Right lung (tissue), 5 donors: ENCODE results near the gene ACAA2. TPM values are rescaled to one million over a fixed set of nuclear protein-coding genes. Genes with fewer than 3 reads are reported as not detected.
A peak's percentile ranks its signal among the peaks of the same experiment; 100 is the strongest.
"Not testable (repeated sequence)": the region's sequence is repeated elsewhere in the genome, so short reads cannot be mapped to it uniquely, and the experiment has no call there.

Experiments
- DNase-seq, 2 donors: peaks; one replicate each; pipeline ENCODE4 v3.0.0-alpha.2; 2013
- polyA plus RNA-seq, 5 donors: library from polyadenylated mRNA; unstranded; fragments of 120-200 nt; gene quantifications; one replicate each; pipeline versions ENCODE4 v1.2.1 to v1.2.3, GENCODE V29; 2013; ENCODE audit warnings: inconsistent platforms in 1 of 5, low replicate concordance in 1 of 5; ENCODE audit not compliant: insufficient read length in 5 of 5, insufficient read depth in 1 of 5

The ACAA2 gene
- polyA plus RNA-seq, 5 donors = 74.5 to 110 (median 101) TPM

- no peak for DNase-seq
Measured at GRCh38 chr18:49815927-49816326, 2.6 kb upstream of the ACAA2 start.

GRCh38 chr18:49814147-49814499 is 790 bp upstream of the ACAA2 start:
- no peak for DNase-seq

- DNase-seq = no peak
Measured at GRCh38 chr18:49813069-49813318, 339 bp downstream of the ACAA2 start.

GRCh38 chr18:49812286-49813068 is 856 bp downstream of the ACAA2 start:
- peak in 1 of 2 donors; percentile 45 for DNase-seq

GRCh38 chr18:49811151-49811938 is 2.0 kb downstream of the ACAA2 start:
- DNase-seq = no peak

GRCh38 chr18:49808553-49809191 is 4.7 kb downstream of the ACAA2 start:
- DNase-seq = not testable (repeated sequence)

- no peak for DNase-seq
Measured at GRCh38 chr18:49804096-49804495, 9.2 kb downstream of the ACAA2 start.

- DNase-seq = no peak
Measured at GRCh38 chr18:49802623-49803022, 10.7 kb downstream of the ACAA2 start.

GRCh38 chr18:49800491-49800890 is 12.8 kb downstream of the ACAA2 start:
- DNase-seq = not testable (repeated sequence)

- not testable (repeated sequence) for DNase-seq
Measured at GRCh38 chr18:49799806-49800205, 13.5 kb downstream of the ACAA2 start.

- DNase-seq = no peak
Measured at GRCh38 chr18:49798001-49798400, 15.3 kb downstream of the ACAA2 start.

- no peak for DNase-seq
Measured at GRCh38 chr18:49795612-49796552, 17.5 kb downstream of the ACAA2 start.

GRCh38 chr18:49794743-49795142 is 18.6 kb downstream of the ACAA2 start:
- DNase-seq = no peak

GRCh38 chr18:49789560-49790134 is 23.7 kb downstream of the ACAA2 start:
- not testable (repeated sequence) for DNase-seq

- no peak for DNase-seq
Measured at GRCh38 chr18:49788327-49788898, 24.9 kb downstream of the ACAA2 start.

- no peak for DNase-seq
Measured at GRCh38 chr18:49786019-49786720, 27.2 kb downstream of the ACAA2 start.

GRCh38 chr18:49784427-49785185 is 28.7 kb downstream of the ACAA2 start:
- no peak for DNase-seq

GRCh38 chr18:49783631-49784030 is 29.7 kb downstream of the ACAA2 start:
- not testable (repeated sequence) for DNase-seq

GRCh38 chr18:49778826-49779465 is 34.4 kb downstream of the ACAA2 start:
- DNase-seq = no peak
